ENCODE measurements around the gene PRDM11. TPM values are rescaled to one million over a fixed set of nuclear protein-coding genes. Genes with fewer than 3 reads are reported as not detected.

Gene PRDM11
- total RNA-seq, 1 experiment from 2014 or later, result 27.4 TPM

- intact Hi-C loops (cut with micrococcal nuclease; ENCODE audit: unreplicated experiment), result no loop called here
These were observed 41.7 kb downstream of the PRDM11 start for GRCh38 chr11:45188127-45188526.

DNA sequence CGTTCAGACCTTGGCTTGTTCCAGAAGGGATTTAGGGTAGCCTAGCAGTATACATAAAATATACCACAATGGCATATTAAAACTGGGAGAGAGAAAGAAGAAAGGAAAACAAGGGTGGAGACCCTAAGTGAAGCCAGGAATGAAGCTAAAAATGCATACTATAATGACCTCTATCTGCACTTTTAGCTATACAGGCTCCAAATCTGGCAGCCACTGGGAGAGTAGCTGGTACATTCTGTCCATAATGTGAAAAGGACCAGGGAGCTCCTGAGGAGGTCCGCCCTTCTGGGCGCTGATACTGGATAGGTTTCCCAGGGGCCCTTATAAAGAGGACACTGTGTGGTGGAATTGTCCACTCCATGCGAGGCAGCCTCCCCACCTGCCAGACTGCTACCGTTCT lies 42.8 kb downstream of the PRDM11 start:
- ChIA-PET CTCF (no interaction called here), POLR2A (no interaction called here)

More at GRCh38 chr11:45188127-45188526, 41.7 kb downstream of the PRDM11 start:
- DNase-seq (ENCODE audit: low read depth, low spot score) (no peak), ATAC-seq (no peak)
- TF ChIP-seq SIN3A (IDR thresholded peaks at IDR 0.05; ENCODE audit: borderline replicate concordance, insufficient read depth, low read depth, low read length), result no peak
- no peak for TF ChIP-seq TCF7L2 (IDR thresholded peaks at IDR 0.05; ENCODE audit: low read depth, low read length)
- TF ChIP-seq CTCF (IDR thresholded peaks at IDR 0.05), result no peak
- no peak for TF ChIP-seq REST (IDR thresholded peaks at IDR 0.05; ENCODE audit: insufficient read depth in 1 of 2, low read depth in 2 of 2, low read length in 1 of 2)
- TF ChIP-seq POLR2AphosphoS5 (IDR thresholded peaks at IDR 0.05; ENCODE audit: low read depth, low read length), result no peak
- Histone ChIP-seq H3K4me3 (ENCODE audit: low read depth in 2 of 2, low read length in 2 of 2) (no peak overlapping the region), H3K27me3 (ENCODE audit: control insufficient read depth, insufficient read depth, low read length) (no peaks in the 10 kb centered on the region), H3K9me3 (ENCODE audit: control insufficient read depth, insufficient read depth, low read depth, low read length) (no peaks in the 10 kb centered on the region), H3K36me3 (ENCODE audit: control insufficient read depth, insufficient read depth, low read length) (no peaks in the 10 kb centered on the region), H3K27ac (ENCODE audit: low read length) (no peak overlapping the region), H3K4me1 (ENCODE audit: control insufficient read depth, insufficient read depth, low read length) (no peaks in the 10 kb centered on the region)
- CTCF ChIA-PET, result no interaction called here
- BruUV-seq (replicated peaks), result no TSS peak
- POLR2A ChIA-PET, result no interaction called here
- in situ Hi-C loops (cut with HindIII; ENCODE audit: low pct_unique_long_range_greater_than_20kb, low sequenced_read_pairs), result no loop called here

More for the DNA sequence above, 42.8 kb downstream of the PRDM11 start:
- in situ Hi-C loops (cut with HindIII; ENCODE audit: low pct_unique_long_range_greater_than_20kb, low sequenced_read_pairs) (no loop called here), intact Hi-C loops (cut with micrococcal nuclease; ENCODE audit: unreplicated experiment) (no loop called here)
- Histone ChIP-seq H3K4me3 (ENCODE audit: low read depth in 2 of 2, low read length in 2 of 2) (no peak overlapping the region), H3K27ac (ENCODE audit: low read length) (no peak overlapping the region), H3K36me3 (ENCODE audit: control insufficient read depth, insufficient read depth, low read length) (no peaks in the 10 kb centered on the region), H3K27me3 (ENCODE audit: control insufficient read depth, insufficient read depth, low read length) (no peaks in the 10 kb centered on the region), H3K4me1 (ENCODE audit: control insufficient read depth, insufficient read depth, low read length) (no peaks in the 10 kb centered on the region), H3K9me3 (ENCODE audit: control insufficient read depth, insufficient read depth, low read depth, low read length) (no peaks in the 10 kb centered on the region)
- no peak for TF ChIP-seq REST (IDR thresholded peaks at IDR 0.05; ENCODE audit: insufficient read depth in 1 of 2, low read depth in 2 of 2, low read length in 1 of 2)
- DNase-seq (ENCODE audit: low read depth, low spot score) (no peak), ATAC-seq (no peak)
- BruUV-seq (replicated peaks), result no TSS peak
